ENCODE results near the gene SLC29A4.
"Not testable (repeated sequence)": the region's sequence is repeated elsewhere in the genome, so short reads cannot be mapped to it uniquely, and the experiment has no call there.

DNA sequence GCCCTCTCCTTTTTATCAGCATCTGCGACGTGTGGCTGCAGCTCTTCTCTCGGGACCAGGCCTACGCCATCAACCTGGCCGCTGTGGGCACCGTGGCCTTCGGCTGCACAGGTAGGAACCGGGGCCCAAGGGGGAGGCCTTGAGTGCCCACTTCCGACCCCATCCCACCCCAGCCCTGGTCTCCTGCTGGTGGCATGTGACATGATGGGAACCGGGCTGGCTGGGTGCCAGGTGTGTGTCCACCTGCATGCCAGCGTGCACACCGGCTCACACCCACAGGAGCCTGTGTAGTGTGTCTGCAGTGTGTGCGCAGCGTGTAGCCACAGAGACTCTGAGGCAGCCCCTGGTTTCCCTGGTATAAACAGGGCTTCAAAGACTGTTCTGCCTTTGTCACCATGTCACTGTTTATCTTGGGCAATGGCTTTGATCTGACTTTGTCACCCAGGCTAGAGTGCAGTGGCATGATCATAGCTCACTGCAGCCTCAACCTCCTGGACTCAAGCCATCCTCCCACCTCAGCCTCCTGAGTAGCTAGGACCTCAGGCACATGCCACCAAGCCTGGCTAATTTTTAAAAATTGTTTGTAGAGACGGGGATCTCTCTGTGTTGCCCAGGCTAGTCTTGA is 9.1 kb downstream of the SLC29A4 start:
- TF ChIP-seq, protein P1, sequence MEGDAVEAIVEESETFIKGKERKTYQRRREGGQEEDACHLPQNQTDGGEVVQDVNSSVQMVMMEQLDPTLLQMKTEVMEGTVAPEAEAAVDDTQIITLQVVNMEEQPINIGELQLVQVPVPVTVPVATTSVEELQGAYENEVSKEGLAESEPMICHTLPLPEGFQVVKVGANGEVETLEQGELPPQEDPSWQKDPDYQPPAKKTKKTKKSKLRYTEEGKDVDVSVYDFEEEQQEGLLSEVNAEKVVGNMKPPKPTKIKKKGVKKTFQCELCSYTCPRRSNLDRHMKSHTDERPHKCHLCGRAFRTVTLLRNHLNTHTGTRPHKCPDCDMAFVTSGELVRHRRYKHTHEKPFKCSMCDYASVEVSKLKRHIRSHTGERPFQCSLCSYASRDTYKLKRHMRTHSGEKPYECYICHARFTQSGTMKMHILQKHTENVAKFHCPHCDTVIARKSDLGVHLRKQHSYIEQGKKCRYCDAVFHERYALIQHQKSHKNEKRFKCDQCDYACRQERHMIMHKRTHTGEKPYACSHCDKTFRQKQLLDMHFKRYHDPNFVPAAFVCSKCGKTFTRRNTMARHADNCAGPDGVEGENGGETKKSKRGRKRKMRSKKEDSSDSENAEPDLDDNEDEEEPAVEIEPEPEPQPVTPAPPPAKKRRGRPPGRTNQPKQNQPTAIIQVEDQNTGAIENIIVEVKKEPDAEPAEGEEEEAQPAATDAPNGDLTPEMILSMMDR (IDR thresholded peaks at IDR 0.05; ENCODE audit: low read length), result not testable (repeated sequence)
- not testable (repeated sequence) for TF ChIP-seq EZH2 (optimal IDR thresholded peaks at IDR 0.05; ENCODE audit: low read depth, low read length)

Measured in MM.1S (cell line).